Upper lobe of left lung (tissue), 6 donors: ENCODE data around the gene NR1H2. TPM values are rescaled to one million over a fixed set of nuclear protein-coding genes. Genes with fewer than 3 reads are reported as not detected.
A peak's percentile ranks its signal among the peaks of the same experiment; 100 is the strongest.

Source experiments
- ATAC-seq, 2 donors: fragments of 200-7000 bp; cut with Tn5 transposase; one replicate each; pipeline ENCODE4 v1.9.1; 2022; ENCODE audit warnings: mild to moderate bottlenecking in 2 of 2, moderate library complexity in 2 of 2; ENCODE audit not compliant: low FRiP score in 2 of 2
- DNase-seq, 2 donors: peaks; one replicate each; pipeline ENCODE4 v3.0.0-alpha.2; 2019 to 2020
- H3K27ac ChIP-seq, 4 donors: fragments of 200-600 bp; sonication (generic); one replicate each; pipeline ENCODE4 v1.5.1; 2016 to 2019
- H3K27me3 ChIP-seq, 4 donors: fragments of 200-600 bp; sonication (generic); one replicate each; pipeline ENCODE4 v1.5.1; 2017 to 2019
- H3K36me3 ChIP-seq, 4 donors: fragments of 200-600 bp; sonication (generic); one replicate each; pipeline ENCODE4 v1.5.1; 2016 to 2019
- H3K4me1 ChIP-seq, 4 donors: fragments of 200-600 bp; sonication (generic); one replicate each; pipeline ENCODE4 v1.5.1; 2018 to 2019
- H3K4me3 ChIP-seq, 4 donors: fragments of 200-600 bp; sonication (generic); one replicate each; pipeline ENCODE4 v1.5.1; 2017 to 2019; ENCODE audit warnings: mild to moderate bottlenecking in 2 of 4, moderate library complexity in 1 of 4
- H3K9me3 ChIP-seq, 4 donors: fragments of 200-600 bp; sonication (generic); one replicate each; pipeline ENCODE4 v1.5.1; 2018 to 2019
- EP300 ChIP-seq, 4 donors: sonication (generic); formaldehyde crosslinking; IDR thresholded peaks; one replicate each; pipeline ENCODE4 v1.5.1; 2017; ENCODE audit warnings: antibody characterized with exemption in 4 of 4, control low read depth in 2 of 4
- POLR2A ChIP-seq, 4 donors: fragments of 450-650 bp; IDR thresholded peaks; one replicate each; pipeline ENCODE4 v1.5.1; 2016 to 2017; ENCODE audit warnings: antibody characterized with exemption in 4 of 4, mild to moderate bottlenecking in 2 of 4
- POLR2AphosphoS5 ChIP-seq, 2 donors: sonication (generic); formaldehyde crosslinking; IDR thresholded peaks; one replicate each; pipeline ENCODE4 v1.5.1; 2017; ENCODE audit warnings: antibody characterized with exemption in 2 of 2
- WGBS, 2 donors: methylation state at CpG; one replicate each; pipeline ENCODE4 v1.1.5; 2017 to 2018; 5-methylcytosine and 5-hydroxymethylcytosine counted together
- total RNA-seq, 6 donors: library from RNA; depleted of rRNA in 4 of 6; stranded (reverse); fragments of >200 nt in 4 of 6; gene quantifications; one replicate each; pipeline versions ENCODE4 v1.1.0 to v1.2.1, GENCODE V29; 2016 to 2021
- TF ChIP-seq, protein P1 (sequence below), 6 experiments: fragments of 450-650 bp in 4 of 6; fragments of 200-600 bp in 2 of 6; sonication (generic) in 2 of 6; IDR thresholded peaks; one replicate each; pipeline ENCODE4 v1.5.1; 2016 to 2019; ENCODE audit warnings: antibody characterized with exemption in 6 of 6
- donor health status: DM: no; HTN: no; CAD: no; lungs with moderate emphysema.
- donor health status: DM: no; HTN: yes; CAD: no; lungs with severe emphysema.

The NR1H2 gene
- total RNA-seq, 6 donors from 2014 or later = 98.3 to 170 (median 123) TPM

DNA sequence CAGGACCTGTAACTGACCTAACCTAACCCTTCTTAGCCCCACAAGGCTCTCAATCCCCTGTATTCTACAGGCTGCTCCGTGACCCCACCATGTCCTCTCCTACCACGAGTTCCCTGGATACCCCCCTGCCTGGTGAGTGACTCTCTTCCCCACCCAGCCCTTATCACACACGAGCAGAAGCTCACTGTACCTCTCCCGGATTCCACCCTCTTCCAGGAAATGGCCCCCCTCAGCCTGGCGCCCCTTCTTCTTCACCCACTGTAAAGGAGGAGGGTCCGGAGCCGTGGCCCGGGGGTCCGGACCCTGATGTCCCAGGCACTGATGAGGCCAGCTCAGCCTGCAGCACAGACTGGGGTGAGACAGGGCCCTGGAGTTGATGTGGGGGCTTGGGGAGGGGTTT, 1.3 kb downstream of the NR1H2 start:
- Histone ChIP-seq H3K27ac (peak overlapping the region in 2 of 4 donors; percentile 97 to 99), H3K36me3 (peaks cover 18 to 54% (median 52%) of the 10 kb centered on the region in 4 donors), H3K4me3 (peak overlapping the region in 1 of 4 donors; percentile 73), H3K4me1 (peaks cover 9 to 35% (median 24%) of the 10 kb centered on the region in 4 donors), H3K9me3 (no peaks in the 10 kb centered on the region), H3K27me3 (no peaks in the 10 kb centered on the region)
- 64 to 78% methylated on average over 8 to 9 of the region's 9 CpGs for WGBS, 2 donors
- ATAC-seq (no peak), DNase-seq (peak in 1 of 2 donors; percentile 49)
- no peak for TF ChIP-seq POLR2A (IDR thresholded peaks at IDR 0.05)
- TF ChIP-seq, protein P1, sequence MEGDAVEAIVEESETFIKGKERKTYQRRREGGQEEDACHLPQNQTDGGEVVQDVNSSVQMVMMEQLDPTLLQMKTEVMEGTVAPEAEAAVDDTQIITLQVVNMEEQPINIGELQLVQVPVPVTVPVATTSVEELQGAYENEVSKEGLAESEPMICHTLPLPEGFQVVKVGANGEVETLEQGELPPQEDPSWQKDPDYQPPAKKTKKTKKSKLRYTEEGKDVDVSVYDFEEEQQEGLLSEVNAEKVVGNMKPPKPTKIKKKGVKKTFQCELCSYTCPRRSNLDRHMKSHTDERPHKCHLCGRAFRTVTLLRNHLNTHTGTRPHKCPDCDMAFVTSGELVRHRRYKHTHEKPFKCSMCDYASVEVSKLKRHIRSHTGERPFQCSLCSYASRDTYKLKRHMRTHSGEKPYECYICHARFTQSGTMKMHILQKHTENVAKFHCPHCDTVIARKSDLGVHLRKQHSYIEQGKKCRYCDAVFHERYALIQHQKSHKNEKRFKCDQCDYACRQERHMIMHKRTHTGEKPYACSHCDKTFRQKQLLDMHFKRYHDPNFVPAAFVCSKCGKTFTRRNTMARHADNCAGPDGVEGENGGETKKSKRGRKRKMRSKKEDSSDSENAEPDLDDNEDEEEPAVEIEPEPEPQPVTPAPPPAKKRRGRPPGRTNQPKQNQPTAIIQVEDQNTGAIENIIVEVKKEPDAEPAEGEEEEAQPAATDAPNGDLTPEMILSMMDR (IDR thresholded peaks at IDR 0.05) = no peak
- no peak for TF ChIP-seq POLR2AphosphoS5 (IDR thresholded peaks at IDR 0.05)

DNA sequence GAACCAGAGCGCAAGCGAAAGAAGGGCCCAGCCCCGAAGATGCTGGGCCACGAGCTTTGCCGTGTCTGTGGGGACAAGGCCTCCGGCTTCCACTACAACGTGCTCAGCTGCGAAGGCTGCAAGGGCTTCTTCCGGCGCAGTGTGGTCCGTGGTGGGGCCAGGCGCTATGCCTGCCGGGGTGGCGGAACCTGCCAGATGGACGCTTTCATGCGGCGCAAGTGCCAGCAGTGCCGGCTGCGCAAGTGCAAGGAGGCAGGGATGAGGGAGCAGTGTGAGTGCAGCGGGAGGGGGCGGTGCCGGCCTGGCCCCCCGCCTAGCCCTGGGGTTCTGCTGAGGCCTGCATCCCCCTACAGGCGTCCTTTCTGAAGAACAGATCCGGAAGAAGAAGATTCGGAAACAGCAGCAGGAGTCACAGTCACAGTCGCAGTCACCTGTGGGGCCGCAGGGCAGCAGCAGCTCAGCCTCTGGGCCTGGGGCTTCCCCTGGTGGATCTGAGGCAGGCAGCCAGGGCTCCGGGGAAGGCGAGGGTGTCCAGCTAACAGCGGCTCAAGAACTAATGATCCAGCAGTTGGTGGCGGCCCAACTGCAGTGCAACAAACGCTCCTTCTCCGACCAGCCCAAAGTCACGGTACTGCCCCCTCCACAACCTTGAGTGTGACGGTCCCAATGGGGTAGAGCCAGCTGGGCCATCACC, 2.1 kb downstream of the NR1H2 start:
- TF ChIP-seq EP300 (IDR thresholded peaks at IDR 0.05) = no peak
- TF ChIP-seq POLR2AphosphoS5 (IDR thresholded peaks at IDR 0.05) = no peak
- TF ChIP-seq, protein P1 (IDR thresholded peaks at IDR 0.05) = no peak
- TF ChIP-seq POLR2A (IDR thresholded peaks at IDR 0.05) = no peak
- peaks cover 10 to 38% (median 28%) of the 10 kb centered on the region in 4 donors for H3K4me1 ChIP-seq
- peaks cover 19 to 59% (median 53%) of the 10 kb centered on the region in 4 donors for H3K36me3 ChIP-seq
- H3K4me3 ChIP-seq = no peak overlapping the region
- DNase-seq (peak in 1 of 2 donors; percentile 86), ATAC-seq (no peak)
- no peak overlapping the region for H3K27ac ChIP-seq
- H3K9me3 ChIP-seq = no peaks in the 10 kb centered on the region
- H3K27me3 ChIP-seq = no peaks in the 10 kb centered on the region
- WGBS, 2 donors = 93 to 96% methylated on average over 25 to 36 of the region's 36 CpGs

DNA sequence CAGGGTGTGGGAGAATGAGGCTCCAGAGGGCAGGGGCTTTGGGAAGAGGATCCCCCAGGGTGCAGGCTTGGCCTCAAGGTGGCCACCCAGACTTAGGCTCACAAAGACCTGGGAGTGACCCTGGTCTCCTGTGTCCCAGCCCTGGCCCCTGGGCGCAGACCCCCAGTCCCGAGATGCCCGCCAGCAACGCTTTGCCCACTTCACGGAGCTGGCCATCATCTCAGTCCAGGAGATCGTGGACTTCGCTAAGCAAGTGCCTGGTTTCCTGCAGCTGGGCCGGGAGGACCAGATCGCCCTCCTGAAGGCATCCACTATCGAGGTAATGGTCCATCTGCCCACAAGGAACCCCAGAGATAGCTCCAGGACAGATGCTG, 2.6 kb downstream of the NR1H2 start:
- 90 to 100% methylated on average over 7 to 8 of the region's 10 CpGs for WGBS, 2 donors
- TF ChIP-seq, protein P1 (IDR thresholded peaks at IDR 0.05) = no peak
- TF ChIP-seq EP300 (IDR thresholded peaks at IDR 0.05) (no peak), POLR2AphosphoS5 (IDR thresholded peaks at IDR 0.05) (no peak), POLR2A (IDR thresholded peaks at IDR 0.05) (no peak)
- no peak for ATAC-seq

DNA sequence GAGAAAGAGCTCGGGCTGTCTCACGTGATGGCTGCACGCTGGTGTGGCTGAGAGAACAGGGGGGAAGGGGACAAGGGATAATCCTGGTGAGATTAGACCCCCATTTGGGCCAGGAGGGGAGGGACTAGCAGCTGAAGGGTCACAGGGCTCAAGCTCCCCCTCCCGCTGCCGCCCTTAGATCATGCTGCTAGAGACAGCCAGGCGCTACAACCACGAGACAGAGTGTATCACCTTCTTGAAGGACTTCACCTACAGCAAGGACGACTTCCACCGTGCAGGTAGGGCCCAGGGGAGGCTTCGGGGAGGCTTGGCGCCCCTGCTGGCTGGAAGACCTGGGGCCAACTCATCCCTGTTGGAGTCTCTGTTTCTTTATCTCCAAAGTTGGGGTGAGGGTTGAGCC, 3.3 kb downstream of the NR1H2 start:
- DNase-seq = peak in 1 of 2 donors; percentile 54

More for the DNA sequence above, 2.6 kb downstream of the NR1H2 start:
- DNase-seq = peak in 1 of 2 donors; percentile 71
- Histone ChIP-seq H3K36me3 (peaks cover 19 to 59% (median 53%) of the 10 kb centered on the region in 4 donors), H3K4me3 (no peak overlapping the region), H3K27ac (no peak overlapping the region), H3K4me1 (peaks cover 14 to 44% (median 33%) of the 10 kb centered on the region in 4 donors), H3K27me3 (no peaks in the 10 kb centered on the region), H3K9me3 (no peaks in the 10 kb centered on the region)

More for the DNA sequence above, 3.3 kb downstream of the NR1H2 start:
- Histone ChIP-seq H3K27ac (no peak overlapping the region), H3K36me3 (peaks cover 19 to 59% (median 53%) of the 10 kb centered on the region in 4 donors), H3K4me1 (peaks cover 15 to 47% (median 35%) of the 10 kb centered on the region in 4 donors), H3K4me3 (no peak overlapping the region), H3K27me3 (no peaks in the 10 kb centered on the region), H3K9me3 (no peaks in the 10 kb centered on the region)
- no peak for ATAC-seq
- 92 to 96% methylated on average over 6 to 11 of the region's 11 CpGs for WGBS, 2 donors
- TF ChIP-seq POLR2AphosphoS5 (IDR thresholded peaks at IDR 0.05) = no peak
- no peak for TF ChIP-seq EP300 (IDR thresholded peaks at IDR 0.05)
- TF ChIP-seq, protein P1 (IDR thresholded peaks at IDR 0.05) = no peak
- no peak for TF ChIP-seq POLR2A (IDR thresholded peaks at IDR 0.05)
